A673 (cell line): ENCODE measurements around the gene ANTXRL. TPM values are rescaled to one million over a fixed set of nuclear protein-coding genes. Genes with fewer than 3 reads are reported as not detected.
"Not testable (repeated sequence)": the region's sequence is repeated elsewhere in the genome, so short reads cannot be mapped to it uniquely, and the experiment has no call there.

Experiments
- BruUV-seq: library from RNA; stranded (reverse); fragments of 400-500 nt; replicated peaks from 2 replicates; lab custom pipeline; 2021; lab: Mats Ljungman, UMichigan
- CTCF ChIA-PET: fragments of 300-600 bp; sonication (Branson Sonifier 250); formaldehyde crosslinking; loops from one replicate; lab custom pipeline; 2022; ENCODE audit warnings: antibody characterized with exemption; lab: Charles Lee
- POLR2A ChIA-PET: fragments of 300-600 bp; sonication (Branson Sonifier 250); formaldehyde crosslinking; loops from one replicate; lab custom pipeline; 2022; ENCODE audit warnings: antibody characterized with exemption; ENCODE audit not compliant: low non-redundant PET; lab: Charles Lee
- DNase-seq: peaks from one replicate; pipeline ENCODE4 v3.0.0-alpha.2; 2015; ENCODE audit warnings: low spot score
- H3K27ac ChIP-seq: fragments of 200-600 bp; sonication (generic); 2 replicates; pipeline ENCODE4 v1.5.1; 2016; ENCODE audit warnings: mixed run types, low read depth, mild to moderate bottlenecking, mixed read lengths, antibody characterized with exemption, low read length; ENCODE audit not compliant: poor library complexity, severe bottlenecking
- H3K27me3 ChIP-seq: fragments of 200-600 bp; sonication (generic); replicated peaks from 2 replicates; pipeline ENCODE4 v1.6.1; 2017; ENCODE audit warnings: mixed run types, low read depth, mild to moderate bottlenecking, mixed read lengths, antibody characterized with exemption, low read length; ENCODE audit not compliant: insufficient read depth, poor library complexity
- H3K36me3 ChIP-seq: fragments of 200-600 bp; sonication (generic); 2 replicates; pipeline ENCODE4 v1.6.1; 2016; ENCODE audit warnings: mixed run types, mild to moderate bottlenecking, mixed read lengths, antibody characterized with exemption, low read length; ENCODE audit not compliant: insufficient read depth, poor library complexity, severe bottlenecking
- H3K4me1 ChIP-seq: fragments of 200-600 bp; sonication (generic); 2 replicates; pipeline ENCODE4 v1.6.1; 2017; ENCODE audit warnings: mixed run types, mild to moderate bottlenecking, mixed read lengths, antibody characterized with exemption, low read length; ENCODE audit not compliant: insufficient read depth, poor library complexity, severe bottlenecking
- H3K4me3 ChIP-seq: fragments of 200-600 bp; sonication (generic); 2 replicates; pipeline ENCODE4 v1.5.1; 2016; ENCODE audit warnings: low read depth, mixed run types, mild to moderate bottlenecking, mixed read lengths, low read length; ENCODE audit not compliant: poor library complexity, severe bottlenecking
- H3K9me3 ChIP-seq: fragments of 200-600 bp; sonication (generic); 2 replicates; pipeline ENCODE4 v1.6.1; 2016; ENCODE audit warnings: mixed run types, low read depth, mild to moderate bottlenecking, mixed read lengths, antibody characterized with exemption, low read length; ENCODE audit not compliant: poor library complexity, severe bottlenecking
- CTCF ChIP-seq: fragments of 300-800, 200-600 bp; sonication (generic); conservative IDR thresholded peaks from 2 replicates; pipeline ENCODE4 v1.5.1; 2017; ENCODE audit warnings: low read depth, mild to moderate bottlenecking, antibody characterized with exemption, low read length, moderate library complexity, mixed read lengths
- EZH2 ChIP-seq: fragments of 200-600 bp; sonication (generic); IDR thresholded peaks from 2 replicates; pipeline ENCODE4 v1.6.1; 2017; ENCODE audit warnings: borderline replicate concordance, low read depth, mild to moderate bottlenecking, mixed read lengths, antibody characterized with exemption, low read length; ENCODE audit not compliant: poor library complexity, severe bottlenecking
- intact Hi-C: fragments of 100-400 bp; cut with micrococcal nuclease; formaldehyde crosslinking; loops from one replicate; pipeline ENCODE4 v1.10.0; 2022; ENCODE audit not compliant: unreplicated experiment
- total RNA-seq: library from RNA; stranded (reverse); gene quantifications from 2 replicates; pipeline ENCODE4 v1.2.3, GENCODE V29; 2021

The ANTXRL gene
- total RNA-seq, 1 experiment from 2014 or later: not detected

GRCh38 chr10:46311501-46311951, 24.7 kb downstream of the ANTXRL start:
- Histone ChIP-seq H3K9me3 (no peaks in the 10 kb centered on the region), H3K4me1 (no peaks in the 10 kb centered on the region), H3K27me3 (no peaks in the 10 kb centered on the region), H3K36me3 (no peaks in the 10 kb centered on the region), H3K4me3 (no peak overlapping the region), H3K27ac (no peak overlapping the region)
- CTCF ChIA-PET: no interaction called here
- POLR2A ChIA-PET: no interaction called here
- intact Hi-C loops: no loop called here
- DNase-seq: no peak
- BruUV-seq: no TSS peak
- no peak for TF ChIP-seq EZH2
- no peak for TF ChIP-seq CTCF

GRCh38 chr10:46311961-46312431, 25.2 kb downstream of the ANTXRL start:
- H3K4me3 ChIP-seq, intact Hi-C loops, H3K36me3 ChIP-seq, H3K27me3 ChIP-seq, BruUV-seq, H3K4me1 ChIP-seq, H3K9me3 ChIP-seq, H3K27ac ChIP-seq, POLR2A ChIA-PET, DNase-seq, CTCF ChIA-PET: not testable (repeated sequence)

GRCh38 chr10:46312953-46313352, 26.2 kb downstream of the ANTXRL start:
- TF ChIP-seq CTCF (no peak), EZH2 (no peak)
- Histone ChIP-seq H3K27me3 (peaks cover 5% of the 10 kb centered on the region), H3K4me3 (no peak overlapping the region), H3K36me3 (no peaks in the 10 kb centered on the region), H3K4me1 (no peaks in the 10 kb centered on the region), H3K9me3 (no peaks in the 10 kb centered on the region), H3K27ac (no peak overlapping the region)
- no TSS peak for BruUV-seq
- POLR2A ChIA-PET: no interaction called here
- DNase-seq: no peak
- intact Hi-C loops: no loop called here
- CTCF ChIA-PET: no interaction called here

- TF ChIP-seq CTCF (no peak), EZH2 (no peak)
- intact Hi-C loops: no loop called here
- Histone ChIP-seq H3K4me1 (no peaks in the 10 kb centered on the region), H3K27me3 (peaks cover 15% of the 10 kb centered on the region), H3K36me3 (no peaks in the 10 kb centered on the region), H3K4me3 (no peak overlapping the region), H3K9me3 (no peaks in the 10 kb centered on the region), H3K27ac (no peak overlapping the region)
- no TSS peak for BruUV-seq
- ChIA-PET CTCF (no interaction called here), POLR2A (no interaction called here)
- no peak for DNase-seq
These were observed 27.3 kb downstream of the ANTXRL start for GRCh38 chr10:46314071-46314470.

- H3K27ac ChIP-seq, H3K9me3 ChIP-seq, intact Hi-C loops, H3K4me3 ChIP-seq, DNase-seq, BruUV-seq, CTCF ChIA-PET, H3K4me1 ChIP-seq, H3K36me3 ChIP-seq, POLR2A ChIA-PET: not testable (repeated sequence)
- peaks cover 15% of the 10 kb centered on the region for H3K27me3 ChIP-seq
These were observed 28.5 kb downstream of the ANTXRL start for GRCh38 chr10:46315071-46315860.
